HCEC 1CT (cell line): ENCODE measurements around the gene FCHO2.
"Not testable (repeated sequence)": the region's sequence is repeated elsewhere in the genome, so short reads cannot be mapped to it uniquely, and the experiment has no call there.

ENCODE experiments used
- DNase-seq: peaks from one replicate; pipeline ENCODE4 v3.0.0-alpha.2; 2017

The FCHO2 gene

DNA sequence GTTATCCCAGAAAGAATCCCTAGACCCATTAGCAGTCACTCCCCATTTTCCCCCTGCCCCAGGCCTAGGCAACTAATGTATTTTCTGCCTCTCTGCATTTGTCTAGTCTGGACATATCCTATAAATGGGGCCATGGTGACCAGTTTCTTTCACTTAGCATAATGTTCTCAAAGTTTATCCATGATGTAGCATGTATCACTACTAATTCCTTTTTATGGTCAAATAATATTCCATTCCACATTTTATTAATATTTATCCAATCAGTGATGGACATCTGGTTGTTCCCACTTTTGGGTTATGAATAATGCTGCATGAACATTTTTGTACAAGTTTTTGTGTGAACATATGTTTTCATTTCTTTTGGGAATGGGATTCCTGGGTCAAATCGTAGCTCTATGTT lies 1.5 kb downstream of the FCHO2 start:
- no peak for DNase-seq

GRCh38 chr5:72959257-72959656 lies 3.4 kb downstream of the FCHO2 start:
- no peak for DNase-seq

DNA sequence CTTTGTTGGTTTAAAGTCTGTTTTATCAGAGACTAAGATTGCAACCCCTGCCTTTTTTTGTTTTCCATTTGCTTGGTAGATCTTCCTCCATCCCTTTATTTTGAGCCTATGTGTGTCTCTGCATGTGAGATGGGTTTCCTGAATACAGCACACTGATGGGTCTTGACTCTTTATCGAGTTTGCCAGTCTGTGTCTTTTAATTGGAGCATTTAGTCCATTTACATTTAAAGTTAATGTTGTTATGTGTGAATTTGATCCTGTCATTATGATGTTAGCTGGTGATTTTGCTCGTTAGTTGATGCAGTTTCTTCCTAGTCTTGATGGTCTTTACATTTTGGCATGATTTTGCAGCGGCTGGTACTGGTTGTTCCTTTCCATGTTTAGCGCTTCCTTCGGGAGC lies 18.6 kb downstream of the FCHO2 start:
- DNase-seq = not testable (repeated sequence)

GRCh38 chr5:72976810-72977209 lies 21.0 kb downstream of the FCHO2 start:
- not testable (repeated sequence) for DNase-seq

DNA sequence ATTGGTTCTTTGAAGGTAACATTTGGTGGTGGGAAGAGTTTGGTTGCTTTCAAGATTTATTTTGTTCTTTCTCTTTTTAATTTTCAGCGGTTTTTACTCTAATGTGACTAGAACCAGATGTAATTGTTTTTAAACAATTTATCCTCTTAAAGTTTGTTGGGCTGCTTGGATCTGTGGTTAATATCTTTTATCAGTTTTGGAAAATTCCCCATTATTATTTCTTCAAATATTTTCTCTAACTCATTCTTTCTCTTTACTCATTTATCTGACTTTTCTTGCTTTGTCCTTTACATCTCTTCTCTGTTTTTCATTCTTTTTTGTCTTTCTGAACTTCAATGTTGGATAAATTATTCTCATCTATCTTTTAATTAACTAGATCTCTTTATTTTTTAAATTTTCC lies 29.9 kb downstream of the FCHO2 start:
- no peak for DNase-seq

DNA sequence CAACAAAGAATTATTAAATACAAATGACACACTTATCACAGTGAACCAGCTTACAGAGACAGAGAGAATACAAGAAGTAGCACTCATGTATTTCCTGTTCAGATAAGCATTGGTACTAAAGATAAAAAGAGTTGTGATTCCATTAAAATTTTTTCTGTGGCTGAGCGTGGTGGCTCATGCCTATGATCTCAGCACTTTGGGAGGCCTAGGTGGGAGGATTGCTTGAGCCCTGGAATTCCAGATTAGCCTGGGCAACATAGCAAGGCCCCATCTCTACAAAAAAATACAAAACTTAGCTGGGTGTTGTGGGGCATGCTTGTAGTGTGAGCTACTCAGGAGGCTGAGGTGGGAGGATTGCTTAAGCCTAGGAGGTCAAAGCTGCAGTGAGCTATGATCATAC lies 32.9 kb downstream of the FCHO2 start:
- no peak for DNase-seq

GRCh38 chr5:72991394-72991793 lies 35.6 kb downstream of the FCHO2 start:
- no peak for DNase-seq

DNA sequence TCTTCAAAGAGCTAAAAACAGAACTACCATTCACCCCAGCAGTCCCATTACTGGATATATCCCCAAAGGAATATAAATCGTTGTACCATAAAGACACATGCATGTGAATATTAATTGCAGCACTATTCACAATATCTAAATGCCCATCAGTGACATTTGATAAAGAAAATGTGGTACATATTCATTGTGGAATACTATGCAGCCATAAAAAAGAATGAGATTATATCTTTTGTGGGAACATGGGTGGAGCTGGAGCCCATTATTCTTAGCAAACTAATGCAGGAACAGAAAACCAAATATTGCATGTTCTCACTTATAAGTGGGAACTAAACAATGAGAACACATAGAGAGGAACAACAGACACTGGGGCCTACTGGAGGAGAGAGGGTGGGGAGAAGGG lies 38.7 kb downstream of the FCHO2 start:
- no peak for DNase-seq

DNA sequence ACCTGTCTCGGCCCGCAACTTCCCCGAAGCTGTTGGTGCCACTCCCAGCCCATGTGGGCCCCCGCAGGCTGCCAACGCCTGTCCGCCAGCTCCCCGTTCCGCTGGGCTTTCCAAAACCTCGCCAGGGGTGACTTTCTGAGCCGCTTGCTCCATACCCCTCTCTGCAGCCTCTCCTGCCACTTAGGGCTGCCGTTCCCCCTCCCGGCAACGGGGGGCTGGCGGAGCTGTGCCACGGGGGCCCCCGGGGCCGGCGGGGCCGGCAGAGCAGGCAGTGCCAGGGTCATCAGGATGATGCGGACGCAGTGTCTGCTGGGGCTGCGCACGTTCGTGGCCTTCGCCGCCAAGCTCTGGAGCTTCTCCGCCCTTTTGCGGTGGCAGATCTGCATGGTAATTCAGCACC lies 40.8 kb downstream of the FCHO2 start:
- no peak for DNase-seq

- no peak for DNase-seq
Observed at GRCh38 chr5:72999916-73000315, 44.1 kb downstream of the FCHO2 start.

DNA sequence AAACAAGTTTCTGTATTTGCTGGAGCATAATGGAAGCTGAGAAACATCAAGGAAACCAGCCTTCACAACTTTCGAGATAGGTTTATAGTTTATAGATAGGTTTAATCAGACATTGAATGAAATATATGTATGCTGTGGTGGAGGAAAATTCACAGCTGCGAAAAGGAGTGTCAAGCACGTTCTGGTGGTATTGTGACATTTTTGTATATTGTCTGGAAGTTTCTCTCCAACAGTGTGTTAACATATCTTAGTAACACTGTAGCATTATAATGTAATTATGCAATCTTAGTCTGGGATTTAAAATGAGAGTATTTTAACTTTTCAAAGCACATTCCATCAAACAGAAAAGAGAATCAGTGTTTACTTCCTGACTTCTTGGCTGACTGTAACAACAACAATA lies 50.0 kb downstream of the FCHO2 start:
- DNase-seq = no peak

GRCh38 chr5:73007051-73007450 lies 51.2 kb downstream of the FCHO2 start:
- no peak for DNase-seq

- DNase-seq = no peak
Observed at GRCh38 chr5:73008831-73009230, 53.0 kb downstream of the FCHO2 start.

GRCh38 chr5:73011612-73012011 lies 55.8 kb downstream of the FCHO2 start:
- DNase-seq = not testable (repeated sequence)

- no peak for DNase-seq
Observed at GRCh38 chr5:73018892-73019291, 63.1 kb downstream of the FCHO2 start.

DNA sequence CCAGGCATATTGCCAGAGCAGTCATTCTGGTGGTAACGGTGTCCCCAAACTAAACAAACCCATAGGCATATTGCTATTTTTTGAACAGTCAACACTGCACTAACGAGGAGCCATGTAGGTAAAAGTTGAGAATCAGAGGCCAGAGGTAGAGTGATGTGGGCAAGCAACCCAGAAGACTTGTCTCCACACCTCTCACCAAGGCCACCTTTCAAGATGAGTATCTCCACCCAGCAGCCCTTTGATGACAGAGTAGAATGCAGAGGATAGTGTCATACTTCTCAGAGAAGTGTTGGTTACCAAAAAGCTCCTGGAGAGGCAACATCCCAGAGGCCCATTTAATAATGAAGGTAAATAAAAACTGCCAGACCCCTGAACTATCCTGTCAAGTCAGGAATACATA lies 63.9 kb downstream of the FCHO2 start:
- no peak for DNase-seq

GRCh38 chr5:73022471-73023169 lies 66.8 kb downstream of the FCHO2 start:
- no peak for DNase-seq

DNA sequence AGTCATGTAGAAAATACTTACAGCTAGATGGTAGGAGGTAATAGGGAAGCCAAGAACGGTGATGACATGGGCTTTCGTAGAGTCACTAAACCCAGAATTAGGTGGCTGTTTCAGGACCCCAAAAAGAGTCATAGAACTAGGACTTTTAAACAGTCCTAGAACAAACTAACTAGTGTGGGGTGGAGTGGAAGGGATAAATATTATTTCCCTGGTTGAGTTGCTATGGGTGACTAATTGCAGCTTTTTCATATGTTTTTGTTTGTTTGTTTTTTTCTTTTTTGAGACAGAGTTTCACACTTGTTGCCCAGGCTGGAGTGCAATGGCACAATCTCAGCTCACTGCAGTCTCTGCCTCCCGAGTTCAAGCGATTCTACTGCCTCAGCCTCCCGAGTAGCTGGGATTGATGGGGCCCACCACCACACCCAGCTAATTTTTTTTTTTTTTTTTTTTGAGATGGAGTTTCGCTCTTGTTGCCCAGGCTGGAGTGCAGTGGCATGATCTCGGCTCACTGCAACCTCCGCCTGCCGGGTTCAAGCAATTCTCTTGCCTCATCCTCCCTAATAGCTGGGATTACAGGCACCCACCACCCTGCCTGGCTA lies 69.2 kb downstream of the FCHO2 start:
- DNase-seq = not testable (repeated sequence)

DNA sequence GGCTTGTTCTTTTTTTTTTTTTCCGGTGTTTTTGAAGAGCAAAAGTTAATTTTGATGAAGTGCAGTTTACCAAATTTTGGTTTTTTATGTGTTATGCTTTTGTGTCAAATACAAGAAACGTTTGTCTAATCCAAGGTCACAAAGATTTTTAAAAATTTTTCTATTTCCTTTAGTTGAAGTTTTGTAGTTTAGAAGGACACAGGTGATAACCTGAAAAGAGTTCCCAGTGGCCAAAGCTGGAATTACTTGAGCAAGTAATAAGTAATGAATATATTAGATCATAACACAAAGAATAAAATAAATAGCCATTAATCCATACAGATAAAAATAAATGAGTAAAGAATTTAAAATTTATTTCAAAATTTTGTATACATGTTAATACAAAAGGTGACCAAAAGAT lies 71.5 kb downstream of the FCHO2 start:
- no peak for DNase-seq

- DNase-seq = no peak
Observed at GRCh38 chr5:73027816-73028215, 72.0 kb downstream of the FCHO2 start.

GRCh38 chr5:73028991-73029595 lies 73.3 kb downstream of the FCHO2 start:
- peak; percentile 15 for DNase-seq

- DNase-seq = no peak
Observed at GRCh38 chr5:73030531-73030930, 74.7 kb downstream of the FCHO2 start.

DNA sequence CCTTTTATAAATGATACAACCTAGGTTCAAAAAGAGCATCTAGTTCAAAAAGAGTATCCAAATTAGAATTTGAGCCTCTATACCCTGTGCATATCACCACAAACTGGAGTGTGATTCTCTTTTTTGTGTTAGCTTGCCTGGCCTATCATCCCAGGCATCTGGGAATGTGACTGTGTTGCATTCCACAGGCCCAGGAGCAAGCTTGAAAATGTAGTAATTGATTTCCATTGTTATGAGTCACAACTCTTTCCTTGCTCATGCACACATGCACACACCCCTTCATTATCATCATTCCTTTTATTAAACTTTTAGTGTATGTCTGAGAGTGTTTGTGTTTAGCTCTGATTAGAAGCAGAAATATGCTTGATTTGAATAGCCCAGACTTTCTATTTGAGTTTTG lies 75.2 kb downstream of the FCHO2 start:
- peak; percentile 91 for DNase-seq

DNA sequence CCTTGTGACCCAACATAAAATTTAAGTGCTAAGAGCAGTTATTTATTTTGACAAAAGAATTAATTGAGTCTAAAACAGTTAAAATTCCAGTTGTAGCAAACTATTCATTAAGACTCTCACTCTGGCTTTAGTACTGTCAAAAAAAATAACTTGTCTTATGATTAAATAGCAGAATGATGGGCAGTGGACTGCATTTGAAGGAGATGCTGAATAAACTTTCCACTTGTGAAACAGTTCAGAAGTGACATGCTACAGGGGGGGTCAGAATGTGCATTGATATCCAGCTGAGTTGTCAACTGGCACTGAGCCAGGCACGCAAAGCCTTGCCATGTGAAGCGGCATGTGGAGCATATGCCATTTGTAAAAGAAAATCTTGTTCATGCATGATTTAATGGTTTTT lies 76.0 kb downstream of the FCHO2 start:
- peak; percentile 89 for DNase-seq

DNA sequence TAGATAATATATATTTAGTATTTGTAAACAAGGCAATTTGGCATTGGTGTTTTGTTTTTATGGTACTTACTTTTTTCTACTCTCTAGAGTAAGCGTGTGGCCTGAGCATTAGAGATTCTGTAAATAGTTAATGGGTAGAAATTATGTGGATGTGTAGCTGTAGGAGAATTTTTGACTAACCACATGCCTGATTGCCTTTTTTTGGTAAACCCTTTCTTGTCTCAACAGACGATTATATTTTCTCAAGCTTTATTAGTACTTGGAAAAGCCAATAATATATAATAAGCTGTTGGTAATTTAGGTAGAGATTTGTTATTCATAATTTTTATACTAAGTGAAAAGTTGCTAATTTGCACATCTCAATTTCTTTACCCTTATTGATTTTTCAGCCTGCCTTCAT lies 76.8 kb downstream of the FCHO2 start:
- no peak for DNase-seq
